Stomach (tissue), 9 donors: ENCODE measurements around the gene XRCC1. TPM values are rescaled to one million over a fixed set of nuclear protein-coding genes. Genes with fewer than 3 reads are reported as not detected.
A peak's percentile ranks its signal among the peaks of the same experiment; 100 is the strongest.

Experiments used
- DNase-seq, 2 donors: peaks; one replicate each; pipeline versions ENCODE4 v3.0.0 to v3.0.0-alpha.2; 2013 to 2019
- H3K27ac ChIP-seq, 5 donors: fragments of 200-600 bp in 4 of 5; sonication (generic) in 4 of 5; one replicate each; pipeline ENCODE4 v1.5.1; 2013 to 2019; ENCODE audit warnings: mild to moderate bottlenecking in 1 of 5, moderate library complexity in 1 of 5
- H3K27me3 ChIP-seq, 3 donors: fragments of 200-600 bp; sonication (generic); one replicate each; pipeline ENCODE4 v1.5.1; 2017 to 2019; ENCODE audit warnings: mixed run types in 1 of 3
- H3K36me3 ChIP-seq, 4 donors: fragments of 200-600 bp; sonication (generic); 1 replicate in 3 of 4; 2 replicates in 1 of 4; pipeline ENCODE4 v1.5.1; 2016 to 2019
- H3K4me1 ChIP-seq, 4 donors: fragments of 200-600 bp; sonication (generic); one replicate each; pipeline ENCODE4 v1.5.1; 2016 to 2019
- H3K4me3 ChIP-seq, 4 donors: fragments of 200-600 bp; sonication (generic) in 3 of 4; one replicate each; pipeline ENCODE4 v1.5.1; 2016 to 2019; ENCODE audit warnings: mild to moderate bottlenecking in 1 of 4
- H3K9me3 ChIP-seq, 4 donors: fragments of 200-600 bp; sonication (generic); one replicate each; pipeline ENCODE4 v1.5.1; 2016 to 2019
- EP300 ChIP-seq: sonication (generic); formaldehyde crosslinking; IDR thresholded peaks from one replicate; pipeline ENCODE4 v1.6.1; 2017; ENCODE audit warnings: antibody characterized with exemption
- POLR2A ChIP-seq, 4 donors: fragments of 450-650 bp; IDR thresholded peaks; one replicate each; pipeline ENCODE4 v1.6.1; 2016; ENCODE audit warnings: antibody characterized with exemption in 4 of 4, control low read depth in 2 of 4, mild to moderate bottlenecking in 1 of 4, moderate library complexity in 1 of 4
- POLR2AphosphoS5 ChIP-seq, 3 donors: sonication (generic); formaldehyde crosslinking; IDR thresholded peaks; one replicate each; pipeline ENCODE4 v1.6.1; 2016; ENCODE audit warnings: antibody characterized with exemption in 3 of 3
- WGBS, 5 donors: extraction: QIAGEN DNeasy Blood & Tissue Kit in 3 of 5; methylation state at CpG; one replicate each; pipeline versions ENCODE4 v1.1.5 to v1.1.7; 2013 to 2018; 5-methylcytosine and 5-hydroxymethylcytosine counted together
- intact Hi-C: fragments of 100-400 bp; cut with DNase I; formaldehyde crosslinking; loops from one replicate; pipeline ENCODE4 v1.15.1; 2023; ENCODE audit warnings: low total_unique reads
- polyA plus RNA-seq, 3 donors: library from polyadenylated mRNA; stranded (reverse); fragments of 200-250 nt; gene quantifications; one replicate each; pipeline ENCODE4 v1.2.3, GENCODE V29; 2013
- total RNA-seq, 5 donors: library from RNA; depleted of rRNA; stranded (reverse); fragments of >200 nt; gene quantifications; one replicate each; pipeline versions ENCODE4 v1.1.0 to v1.2.3, GENCODE V29; 2014 to 2016
- TF ChIP-seq, protein P1 (sequence below), 7 experiments: fragments of 450-650 bp in 4 of 7; fragments of 200-600 bp in 3 of 7; sonication (generic) in 3 of 7; IDR thresholded peaks; one replicate each; pipeline ENCODE4 v1.5.1; 2016 to 2019; ENCODE audit warnings: antibody characterized with exemption in 7 of 7, control low read depth in 2 of 7, mild to moderate bottlenecking in 1 of 7
- donor health status: healthy with polysubstance abuse.
- donor health status: Bipolar disorder and iron deficiency.
- donor health status: healthy.

XRCC1 gene
- total and polyA plus RNA-seq, 8 donors: 10.8 to 42.5 (median 17.4) TPM

DNA sequence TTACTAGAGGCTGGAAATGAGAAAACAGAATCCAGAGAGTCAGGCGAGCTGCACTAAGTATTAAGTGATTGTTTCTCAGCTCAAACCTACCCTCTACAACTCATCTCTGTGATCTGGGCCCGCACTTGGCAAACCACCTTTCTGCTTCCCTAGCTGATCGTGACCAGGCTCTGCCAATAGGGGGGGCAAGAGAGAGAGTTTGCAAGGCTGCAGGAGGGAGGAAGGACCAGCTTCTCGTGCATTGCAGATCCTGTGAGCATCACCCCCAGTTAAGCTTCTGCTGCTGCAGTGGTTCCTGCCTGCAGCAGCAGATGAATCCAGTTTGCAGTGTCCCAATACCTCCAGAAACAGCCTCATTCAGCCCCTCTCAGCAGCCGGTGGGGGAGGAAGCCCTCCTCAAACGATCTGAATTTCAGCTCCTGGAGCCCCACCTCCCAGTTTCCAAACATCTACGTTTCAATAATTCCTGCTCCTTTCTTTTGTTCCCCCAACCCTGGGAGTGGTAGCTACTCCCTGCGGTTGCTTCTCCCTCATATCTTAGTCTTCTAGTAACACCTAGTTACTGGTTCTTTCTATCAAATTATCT lies 20.0 kb downstream of the XRCC1 start:
- Histone ChIP-seq H3K4me3 (no peak overlapping the region), H3K27ac (no peak overlapping the region), H3K4me1 (no peaks in the 10 kb centered on the region), H3K9me3 (no peaks in the 10 kb centered on the region), H3K36me3 (peaks cover 34 to 98% (median 89%) of the 10 kb centered on the region in 4 donors), H3K27me3 (no peaks in the 10 kb centered on the region)
- intact Hi-C loops: loop anchor here (10.0 kb wide), 1 partner anchor 100 kb away; no protein-coding TSS in a partner anchor
- TF ChIP-seq POLR2AphosphoS5 (IDR thresholded peaks at IDR 0.05): no peak
- TF ChIP-seq, protein P1, sequence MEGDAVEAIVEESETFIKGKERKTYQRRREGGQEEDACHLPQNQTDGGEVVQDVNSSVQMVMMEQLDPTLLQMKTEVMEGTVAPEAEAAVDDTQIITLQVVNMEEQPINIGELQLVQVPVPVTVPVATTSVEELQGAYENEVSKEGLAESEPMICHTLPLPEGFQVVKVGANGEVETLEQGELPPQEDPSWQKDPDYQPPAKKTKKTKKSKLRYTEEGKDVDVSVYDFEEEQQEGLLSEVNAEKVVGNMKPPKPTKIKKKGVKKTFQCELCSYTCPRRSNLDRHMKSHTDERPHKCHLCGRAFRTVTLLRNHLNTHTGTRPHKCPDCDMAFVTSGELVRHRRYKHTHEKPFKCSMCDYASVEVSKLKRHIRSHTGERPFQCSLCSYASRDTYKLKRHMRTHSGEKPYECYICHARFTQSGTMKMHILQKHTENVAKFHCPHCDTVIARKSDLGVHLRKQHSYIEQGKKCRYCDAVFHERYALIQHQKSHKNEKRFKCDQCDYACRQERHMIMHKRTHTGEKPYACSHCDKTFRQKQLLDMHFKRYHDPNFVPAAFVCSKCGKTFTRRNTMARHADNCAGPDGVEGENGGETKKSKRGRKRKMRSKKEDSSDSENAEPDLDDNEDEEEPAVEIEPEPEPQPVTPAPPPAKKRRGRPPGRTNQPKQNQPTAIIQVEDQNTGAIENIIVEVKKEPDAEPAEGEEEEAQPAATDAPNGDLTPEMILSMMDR (IDR thresholded peaks at IDR 0.05): peak in 5 of 7 experiments; percentile 14 to 63 (median 53)
- WGBS, 5 donors: 29 to 38% (median 33%) methylated on average over 8 of the region's 8 CpGs
- peak; percentile 78 to 91 for DNase-seq

DNA sequence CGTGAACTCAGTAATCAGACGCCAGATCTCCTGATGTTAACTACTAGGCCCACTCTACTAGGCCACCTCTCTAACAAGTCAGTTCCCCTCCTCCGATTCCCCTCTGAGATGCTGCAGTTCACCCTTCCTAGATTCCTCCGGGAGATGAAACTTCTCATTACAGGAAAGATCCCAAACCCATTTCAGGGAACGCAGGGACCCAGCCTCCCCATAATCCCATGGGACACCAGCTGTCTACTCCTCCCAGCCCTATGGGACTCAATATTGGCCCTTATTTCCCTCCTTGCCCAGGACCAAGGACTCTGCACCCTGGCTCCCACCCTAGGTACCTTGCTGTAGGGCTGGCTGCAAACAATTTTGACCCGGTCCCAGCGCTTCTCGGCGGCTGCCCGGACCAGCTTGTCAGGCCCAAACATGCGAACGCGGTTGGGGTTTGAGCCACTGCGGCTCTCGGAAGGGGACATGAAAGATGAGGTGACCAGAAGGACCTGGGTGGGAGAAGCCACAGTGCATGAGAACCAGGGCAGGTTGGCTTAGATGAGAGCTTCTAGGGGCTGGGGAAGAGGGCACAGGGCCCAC lies 20.9 kb downstream of the XRCC1 start:
- no peaks in the 10 kb centered on the region for H3K9me3 ChIP-seq
- intact Hi-C loops: loop anchor here (10.0 kb wide), 1 partner anchor 100 kb away; no protein-coding TSS in a partner anchor
- peaks cover 35 to 98% (median 89%) of the 10 kb centered on the region in 4 donors for H3K36me3 ChIP-seq
- H3K4me1 ChIP-seq: no peaks in the 10 kb centered on the region
- no peak for DNase-seq
- no peak overlapping the region for H3K27ac ChIP-seq
- H3K27me3 ChIP-seq: no peaks in the 10 kb centered on the region
- 95 to 98% (median 97%) methylated on average over 14 to 15 of the region's 15 CpGs for WGBS, 5 donors
- TF ChIP-seq POLR2A (IDR thresholded peaks at IDR 0.05) (no peak), EP300 (no peak), POLR2AphosphoS5 (IDR thresholded peaks at IDR 0.05) (no peak)
- TF ChIP-seq, protein P1 (IDR thresholded peaks at IDR 0.05): no peak
- no peak overlapping the region for H3K4me3 ChIP-seq

DNA sequence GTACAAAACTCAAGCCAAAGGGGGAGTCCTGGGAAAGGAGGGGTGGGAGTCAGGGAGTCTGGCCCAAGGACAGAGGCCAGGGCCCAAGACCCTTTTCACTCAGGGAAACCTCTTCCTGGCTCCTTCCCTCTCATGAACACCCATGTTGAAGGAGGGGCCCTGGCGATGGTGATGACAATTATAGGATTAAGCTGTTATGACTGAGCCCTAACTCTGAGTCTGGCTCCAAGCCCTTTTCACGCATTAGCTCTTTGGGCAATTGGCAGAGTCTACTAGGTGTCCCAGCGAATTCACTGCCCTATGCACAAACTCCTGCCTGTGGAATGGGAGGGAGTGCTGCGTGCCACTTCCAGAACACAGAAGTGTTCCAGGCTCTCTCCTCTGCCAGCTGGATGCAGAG lies 21.7 kb downstream of the XRCC1 start:
- Histone ChIP-seq H3K9me3 (no peaks in the 10 kb centered on the region), H3K4me1 (no peaks in the 10 kb centered on the region), H3K27ac (no peak overlapping the region), H3K4me3 (no peak overlapping the region), H3K36me3 (peaks cover 35 to 94% (median 93%) of the 10 kb centered on the region in 4 donors), H3K27me3 (no peaks in the 10 kb centered on the region)
- WGBS, 5 donors: 57 to 91% (median 81%) methylated on average over 3 to 4 of the region's 4 CpGs
- TF ChIP-seq, protein P1 (IDR thresholded peaks at IDR 0.05): no peak
- TF ChIP-seq EP300 (no peak), POLR2A (IDR thresholded peaks at IDR 0.05) (no peak), POLR2AphosphoS5 (IDR thresholded peaks at IDR 0.05) (no peak)
- intact Hi-C loops: loop anchor here (10.0 kb wide), 1 partner anchor 101 kb away; no protein-coding TSS in a partner anchor
- no peak for DNase-seq

DNA sequence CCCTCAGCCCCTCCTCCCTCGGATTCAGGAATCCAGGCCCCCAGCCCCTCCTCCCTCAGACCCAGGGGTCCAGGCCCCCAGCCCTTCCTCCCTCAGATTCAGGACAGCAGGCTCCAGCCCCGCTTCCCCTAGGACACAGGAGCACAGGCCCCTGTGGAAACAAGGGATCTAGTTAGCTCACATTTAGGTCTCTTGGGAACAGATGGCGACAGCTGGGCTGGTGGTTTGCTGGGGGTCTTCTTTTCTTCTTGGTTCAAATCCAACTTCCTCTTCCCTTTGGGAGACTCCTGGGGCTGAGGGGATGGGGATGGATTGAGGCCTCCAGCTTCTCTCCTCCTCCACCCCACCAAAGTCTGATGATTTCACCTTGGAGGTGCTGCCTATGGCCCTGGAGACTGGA lies 22.7 kb downstream of the XRCC1 start:
- no peak overlapping the region for H3K4me3 ChIP-seq
- WGBS, 5 donors: 60 to 94% (median 83%) methylated on average over 3 of the region's 3 CpGs
- no peaks in the 10 kb centered on the region for H3K9me3 ChIP-seq
- no peak for DNase-seq
- intact Hi-C loops: loop anchor here (10.0 kb wide), 1 partner anchor 102 kb away; no protein-coding TSS in a partner anchor
- no peak overlapping the region for H3K27ac ChIP-seq
- no peaks in the 10 kb centered on the region for H3K27me3 ChIP-seq
- H3K4me1 ChIP-seq: no peaks in the 10 kb centered on the region
- peaks cover 35 to 89% (median 84%) of the 10 kb centered on the region in 4 donors for H3K36me3 ChIP-seq
- TF ChIP-seq, protein P1 (IDR thresholded peaks at IDR 0.05): no peak
- TF ChIP-seq POLR2AphosphoS5 (IDR thresholded peaks at IDR 0.05) (no peak), POLR2A (IDR thresholded peaks at IDR 0.05) (no peak), EP300 (no peak)
